Muscle of back (tissue), 13 donors: Measurements from ENCODE around the gene SLC6A1. TPM values are rescaled to one million over a fixed set of nuclear protein-coding genes. Genes with fewer than 3 reads are reported as not detected.

Experiments
- DNase-seq, 3 donors: peaks; one replicate each; pipeline versions ENCODE4 v3.0.0 to v3.0.0-alpha.2; 2013
- long read RNA-seq, 9 donors: transcript quantifications; one replicate each; lab custom pipeline, GENCODE V29; 2026
- polyA plus RNA-seq, 10 donors: library from polyadenylated mRNA; unstranded; fragments of 120-200 nt; gene quantifications; one replicate each; pipeline ENCODE4 v1.2.1, GENCODE V29; 2013; ENCODE audit not compliant: insufficient read length in 10 of 10

The SLC6A1 gene
- polyA plus RNA-seq, result 1 to 10 TPM; 1.1 to 5.2 (median 2.6) TPM
- long read RNA-seq, donor 1, result 0 reads
- long read RNA-seq, donor 2, full-length matches to known transcripts, result 1 of 1 reads
- long read RNA-seq, donor 2, partial matches to known transcripts, result 0 of 1 reads
- long read RNA-seq, donor 2, other reads (novel, unspliced or antisense), result 0 of 1 reads
- long read RNA-seq, donor 3, result 0 reads
- long read RNA-seq, donor 4, full-length matches to known transcripts, result 1 of 1 reads
- long read RNA-seq, donor 4, partial matches to known transcripts, result 0 of 1 reads
- long read RNA-seq, donor 4, other reads (novel, unspliced or antisense), result 0 of 1 reads
- long read RNA-seq, donor 5, result 0 reads
- long read RNA-seq, donor 6, result 0 reads
- long read RNA-seq, donor 7, result 0 reads
- long read RNA-seq, donor 8, result 0 reads
- long read RNA-seq, donor 9, result 0 reads

DNA sequence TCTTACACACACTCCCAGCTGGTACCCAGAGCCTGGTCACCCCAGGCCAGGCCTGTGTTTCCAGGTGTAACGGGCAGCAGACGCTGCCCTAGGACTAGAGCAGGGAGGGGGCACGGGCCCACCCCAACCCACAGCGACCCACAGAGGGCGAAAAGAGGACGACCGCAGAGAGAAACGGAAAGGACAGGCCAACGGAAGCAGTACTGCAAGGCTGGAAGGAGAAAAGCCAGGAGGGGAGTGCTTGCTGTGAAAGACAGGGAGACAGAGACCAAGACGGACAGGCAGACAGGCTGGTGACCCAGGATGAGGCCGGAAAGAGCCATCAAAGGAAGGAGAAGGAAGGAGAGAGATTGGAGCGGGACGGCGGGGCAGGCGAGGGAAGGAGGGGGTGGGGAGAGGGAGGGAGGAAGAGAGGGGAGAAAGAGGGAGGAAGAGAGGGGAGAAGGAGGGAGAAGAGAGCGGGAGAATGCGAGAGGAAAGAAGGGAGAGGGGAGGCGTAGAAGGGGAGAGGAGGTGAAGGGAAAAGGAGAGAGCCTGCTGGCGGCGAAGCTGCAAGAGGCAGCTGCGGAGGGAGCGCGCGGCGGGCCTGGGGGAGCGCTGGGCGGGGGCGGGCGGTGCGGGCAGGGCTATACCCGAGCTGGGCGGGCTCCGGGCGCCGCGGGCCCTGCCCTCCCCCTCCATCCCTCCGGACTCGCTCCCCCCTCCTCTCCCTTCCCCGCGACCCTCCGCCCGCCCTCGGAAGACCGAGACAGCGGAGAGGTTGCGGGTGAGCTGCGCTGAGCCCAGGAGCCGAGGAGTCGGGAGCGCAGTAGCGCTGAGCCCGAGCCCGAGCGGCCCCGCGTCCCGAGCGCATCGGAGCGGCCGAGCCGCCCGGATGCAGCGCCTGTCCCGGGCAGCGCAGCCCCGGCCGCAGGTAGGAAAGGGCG, at the start of gene SLC6A1:
Gene SLC6A1 (plus strand): TSS at position 732 of the 926 bp plus-strand sequence. CDS start 24,464 bp downstream, outside the sequence.
- DNase-seq, result peak in 2 of 3 donors; percentile 46 to 84

DNA sequence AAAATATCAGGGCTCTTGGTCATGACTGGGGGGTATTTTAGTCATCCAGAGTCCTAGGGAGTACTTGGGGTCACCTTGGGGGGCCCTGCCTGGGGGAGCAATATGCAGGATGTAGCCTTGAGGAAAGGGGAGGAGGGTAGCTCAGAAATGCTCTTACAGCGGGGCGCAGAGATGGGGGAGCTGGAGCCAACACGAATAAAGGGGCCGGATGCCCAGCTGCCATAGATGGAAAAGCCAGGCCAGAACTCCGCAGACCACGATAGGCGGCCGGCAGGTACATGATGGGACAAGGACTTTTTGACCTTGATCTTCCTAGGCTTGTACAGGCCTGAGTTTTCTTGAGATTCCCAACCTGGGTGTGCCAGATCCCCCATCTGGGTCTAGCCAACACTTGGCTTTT, 47.7 kb upstream of the SLC6A1 start:
- DNase-seq, result no peak

DNA sequence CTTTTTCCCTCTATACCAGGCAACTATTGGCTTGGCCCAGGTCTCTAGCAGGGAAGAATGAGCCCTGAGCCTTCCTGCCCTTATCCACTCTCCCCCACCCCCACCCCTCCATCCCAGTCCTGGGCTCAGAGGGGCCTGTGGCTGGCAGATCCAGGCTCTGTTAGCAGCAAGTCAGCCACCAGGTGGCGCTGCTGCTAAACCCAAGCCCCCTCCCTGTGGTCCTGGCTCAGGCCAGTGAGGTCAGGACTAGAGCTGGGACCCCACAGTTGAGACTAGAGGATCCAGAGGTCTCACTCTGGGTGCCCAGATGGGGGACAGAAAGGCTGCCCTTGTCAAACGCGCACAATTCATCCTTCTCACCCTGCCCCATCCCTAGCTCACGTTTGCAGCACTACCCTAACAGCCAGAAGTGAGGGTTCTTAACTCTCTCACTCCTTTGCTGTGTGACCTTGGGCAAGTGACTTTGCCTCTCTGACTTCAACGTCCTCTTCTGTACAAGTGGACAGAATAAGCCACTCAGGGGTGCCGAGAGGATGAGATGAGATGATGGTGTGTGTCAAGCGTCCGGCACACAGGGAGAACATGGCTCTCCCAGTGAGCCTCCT, 46.8 kb upstream of the SLC6A1 start:
- peak; percentile 43 to 77 (median 67) for DNase-seq

DNA sequence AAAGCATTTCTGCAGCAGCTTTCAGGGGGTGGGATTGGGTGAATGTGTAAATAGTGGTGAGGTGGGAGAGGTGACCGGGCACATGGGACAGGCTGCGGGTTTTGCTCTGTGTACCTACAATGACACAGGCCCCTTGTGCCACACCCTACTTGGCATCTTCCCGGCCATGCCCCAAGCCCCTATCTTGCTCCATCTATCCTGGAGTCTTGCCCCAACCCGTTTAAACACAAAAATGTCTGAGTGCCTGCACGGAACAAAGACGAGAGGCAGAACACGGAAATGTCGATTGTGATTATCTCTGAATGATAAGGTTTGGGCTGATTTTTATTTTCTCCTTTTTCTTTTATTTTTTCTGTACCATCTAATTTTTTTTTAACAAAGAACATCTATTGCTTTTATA, 46.0 kb upstream of the SLC6A1 start:
- DNase-seq, result no peak

- DNase-seq, result no peak
These were observed 44.2 kb upstream of the SLC6A1 start for GRCh38 chr3:10948326-10948725.

DNA sequence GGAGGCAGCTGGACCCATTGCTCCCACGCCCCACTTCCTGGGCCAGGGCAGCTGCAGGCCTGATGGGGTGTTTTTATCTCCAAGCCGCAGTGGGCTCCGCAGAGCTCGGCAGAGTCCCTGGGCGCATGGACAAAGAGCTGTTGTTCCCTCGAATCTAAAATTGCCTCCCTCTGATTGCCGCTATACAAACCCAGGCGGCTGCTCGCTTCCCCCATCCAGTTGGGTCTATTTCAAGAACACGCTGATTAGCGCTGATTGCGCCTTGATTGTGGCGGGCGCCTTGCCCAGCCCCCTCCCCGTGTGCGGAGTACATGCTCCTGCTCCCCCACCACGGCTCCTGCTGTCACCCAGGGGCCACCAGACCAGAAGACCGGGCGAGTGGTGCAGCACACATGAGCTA, 43.4 kb upstream of the SLC6A1 start:
- DNase-seq, result no peak

GRCh38 chr3:10950476-10951294, 41.9 kb upstream of the SLC6A1 start:
- DNase-seq, result peak; percentile 38 to 71 (median 48)

- no peak for DNase-seq
These were observed 41.1 kb upstream of the SLC6A1 start for GRCh38 chr3:10951295-10951926.

- no peak for DNase-seq
These were observed 40.0 kb upstream of the SLC6A1 start for GRCh38 chr3:10952525-10952924.

DNA sequence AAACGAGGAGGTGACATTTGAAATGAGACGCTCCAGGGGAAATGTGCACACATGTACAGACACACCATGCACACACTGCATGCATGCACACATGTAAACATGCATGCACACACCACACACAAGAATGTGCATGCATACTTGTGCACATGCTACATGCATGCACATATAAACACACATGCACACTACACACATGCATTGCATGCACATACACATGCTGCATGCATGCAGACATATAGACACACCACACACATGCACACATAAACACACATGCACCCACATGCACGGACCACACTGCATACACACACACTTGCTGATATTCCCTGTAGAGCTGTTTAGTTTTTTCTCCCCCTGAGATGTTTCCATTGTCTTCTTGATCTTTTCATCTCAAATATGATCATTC, 37.8 kb upstream of the SLC6A1 start:
- DNase-seq, result no peak

GRCh38 chr3:10955711-10956453, 36.7 kb upstream of the SLC6A1 start:
- peak; percentile 49 to 83 (median 60) for DNase-seq

DNA sequence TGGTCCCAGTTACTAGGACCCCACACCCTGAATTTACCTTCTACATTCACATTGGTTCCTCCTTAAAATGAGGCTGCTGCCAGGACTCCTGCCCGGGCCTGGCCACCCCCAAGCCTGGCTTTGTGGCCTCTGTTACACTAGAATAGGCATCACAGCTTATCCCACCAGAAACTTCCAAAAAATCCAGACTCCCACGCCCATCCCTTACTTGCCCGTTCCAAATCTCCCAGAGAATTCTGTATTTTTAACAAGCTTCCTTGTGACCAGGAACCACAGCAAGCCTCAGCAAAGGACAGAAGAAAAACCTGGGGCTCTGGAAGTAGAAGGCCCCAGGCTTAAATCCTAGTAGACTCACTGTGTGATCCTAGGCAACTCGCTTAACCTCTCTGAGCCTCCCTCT, 36.0 kb upstream of the SLC6A1 start:
- DNase-seq, result no peak

DNA sequence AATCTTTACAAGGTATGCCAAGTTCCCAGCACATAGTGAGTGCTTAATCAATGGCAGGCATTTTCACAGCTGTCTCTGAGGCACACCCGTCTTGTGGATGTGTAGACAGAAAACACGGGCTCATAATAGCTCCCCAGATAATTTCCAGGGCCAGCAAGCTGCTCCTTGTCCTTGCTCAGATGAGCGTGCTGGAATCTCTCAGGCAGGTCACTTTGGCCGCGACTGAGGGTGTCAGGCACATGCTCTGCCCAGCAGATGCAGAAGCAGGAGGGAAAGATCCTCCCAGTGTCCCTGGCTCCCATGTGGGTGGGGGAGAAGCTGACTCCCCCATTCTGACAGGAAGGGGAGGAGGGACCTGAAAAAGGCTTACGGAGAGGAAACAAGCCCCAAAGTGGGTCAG, 35.6 kb upstream of the SLC6A1 start:
- DNase-seq, result peak; percentile 27 to 70 (median 38)

GRCh38 chr3:10957976-10958749, 34.4 kb upstream of the SLC6A1 start:
- peak; percentile 40 to 59 (median 57) for DNase-seq

- no peak for DNase-seq
These were observed 32.3 kb upstream of the SLC6A1 start for GRCh38 chr3:10960255-10960654.

DNA sequence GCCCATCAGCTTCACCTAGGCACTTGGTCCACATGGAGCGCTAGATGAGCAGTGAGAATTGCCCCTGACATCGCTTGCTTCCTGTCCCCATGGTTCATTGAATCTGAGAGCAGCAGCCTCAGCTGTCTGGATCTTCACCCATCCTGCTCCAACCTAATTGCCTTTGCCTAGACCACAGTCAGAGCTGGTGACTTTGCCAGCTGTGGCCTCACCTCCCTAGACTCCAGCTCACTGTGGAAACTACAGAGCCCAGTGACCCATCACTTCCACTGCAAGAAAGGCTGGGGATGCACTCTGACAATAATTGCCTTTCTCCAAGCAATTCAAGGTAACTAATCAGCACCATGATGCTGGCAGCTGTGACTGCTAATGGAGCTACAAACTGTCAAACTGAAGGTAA, 30.6 kb upstream of the SLC6A1 start:
- DNase-seq, result no peak

GRCh38 chr3:10962481-10963036, 30.0 kb upstream of the SLC6A1 start:
- no peak for DNase-seq

DNA sequence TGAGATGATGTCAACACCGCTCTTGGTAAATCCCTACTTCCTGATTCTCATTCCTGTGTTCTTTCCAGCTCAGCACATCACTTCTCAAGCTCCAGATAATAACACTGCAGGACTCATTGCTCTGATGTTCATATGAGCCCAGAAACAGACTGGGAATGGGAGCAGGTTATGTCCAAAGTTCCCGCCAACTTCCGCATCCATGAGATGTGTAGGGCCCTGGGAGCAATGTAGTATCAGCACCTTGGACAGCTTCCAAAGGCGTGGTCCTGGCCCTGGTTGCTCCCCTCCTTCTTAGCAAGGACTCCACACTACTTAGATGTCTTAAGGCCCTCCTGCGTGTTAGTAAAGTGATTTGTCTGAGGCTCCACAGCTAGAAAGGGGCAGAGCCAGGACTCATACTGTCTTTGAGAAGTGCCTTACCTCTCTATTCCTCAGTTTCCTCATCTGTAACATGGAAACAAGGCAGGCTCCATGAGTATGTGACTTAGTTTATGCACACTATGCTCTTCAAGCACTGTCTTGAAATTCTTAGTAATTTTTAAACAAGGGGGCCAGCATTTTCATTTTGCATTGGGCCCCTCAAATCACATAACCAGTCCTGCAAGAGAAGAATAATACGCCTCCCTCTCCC, 27.9 kb upstream of the SLC6A1 start:
- DNase-seq, result peak in 2 of 3 donors; percentile 44 to 62
